Lower lobe of right lung (tissue), 2 donors: ENCODE measurements around the gene DDX50. TPM values are rescaled to one million over a fixed set of nuclear protein-coding genes. Genes with fewer than 3 reads are reported as not detected.

Source experiments
- ATAC-seq, 2 donors: fragments of 200-7000 bp; cut with Tn5 transposase; one replicate each; pipeline ENCODE4 v1.9.1; 2020 to 2022; ENCODE audit warnings: mild to moderate bottlenecking in 2 of 2, moderate library complexity in 2 of 2
- DNase-seq: peaks from one replicate; pipeline ENCODE4 v3.0.0-alpha.2; 2020
- H3K27ac ChIP-seq: fragments of 200-600 bp; one replicate; pipeline ENCODE4 v1.8.0; 2022
- H3K27me3 ChIP-seq: fragments of 200-600 bp; one replicate; pipeline ENCODE4 v1.8.0; 2022; ENCODE audit warnings: low read depth
- H3K36me3 ChIP-seq: fragments of 200-600 bp; one replicate; pipeline ENCODE4 v1.8.0; 2022; ENCODE audit warnings: mild to moderate bottlenecking
- H3K4me1 ChIP-seq: fragments of 200-600 bp; one replicate; pipeline ENCODE4 v1.8.0; 2022
- H3K4me3 ChIP-seq: fragments of 200-600 bp; one replicate; pipeline ENCODE4 v1.8.0; 2022; ENCODE audit warnings: mild to moderate bottlenecking
- H3K9me3 ChIP-seq: fragments of 200-600 bp; one replicate; pipeline ENCODE4 v1.8.0; 2022
- intact Hi-C: fragments of 100-400 bp; cut with DNase I; formaldehyde crosslinking; loops from one replicate; pipeline ENCODE4 v1.11.0; 2022
- total RNA-seq: library from RNA; stranded (reverse); fragmentation: NEBNext Ultra II Directional; extraction: Animal tissue kit (Norgen Biotek cat#: 25700); gene quantifications from one replicate; pipeline ENCODE4 v1.2.1, GENCODE V29; 2021
- TF ChIP-seq, protein P1 (sequence below): fragments of 200-600 bp; IDR thresholded peaks from one replicate; pipeline ENCODE4 v1.8.0; 2022; ENCODE audit warnings: antibody characterized with exemption, mild to moderate bottlenecking
- donor health status: DM: no; HTN: yes; CAD: no; lungs with severe emphysema.

Gene DDX50
- total RNA-seq, 1 donor from 2014 or later: 29.3 TPM

DNA sequence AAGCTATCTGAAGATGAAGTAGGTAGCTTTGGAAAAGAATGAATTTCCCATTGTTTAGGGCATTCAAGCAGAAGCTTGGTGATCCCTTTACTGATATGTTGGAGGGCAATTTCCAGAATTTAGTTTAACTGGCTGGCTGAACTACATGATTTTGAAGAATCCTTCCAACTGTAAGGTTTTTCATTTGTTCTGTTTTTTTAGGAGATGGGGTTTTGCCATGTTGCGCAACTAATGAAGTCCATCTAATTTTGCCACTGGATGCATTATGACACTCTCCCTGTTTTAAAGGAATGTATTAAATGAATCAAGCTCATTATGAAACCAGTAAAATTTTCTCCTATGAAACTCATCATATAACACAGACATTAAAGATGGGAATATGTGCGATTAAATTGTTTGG, 6.1 kb upstream of the DDX50 start:
- no peak overlapping the region for H3K4me3 ChIP-seq
- ATAC-seq (no peak), DNase-seq (no peak)
- no peaks in the 10 kb centered on the region for H3K9me3 ChIP-seq
- H3K4me1 ChIP-seq: peaks cover 2% of the 10 kb centered on the region
- H3K27me3 ChIP-seq: no peaks in the 10 kb centered on the region
- intact Hi-C loops: no loop called here
- no peaks in the 10 kb centered on the region for H3K36me3 ChIP-seq
- H3K27ac ChIP-seq: no peak overlapping the region
- TF ChIP-seq, protein P1, sequence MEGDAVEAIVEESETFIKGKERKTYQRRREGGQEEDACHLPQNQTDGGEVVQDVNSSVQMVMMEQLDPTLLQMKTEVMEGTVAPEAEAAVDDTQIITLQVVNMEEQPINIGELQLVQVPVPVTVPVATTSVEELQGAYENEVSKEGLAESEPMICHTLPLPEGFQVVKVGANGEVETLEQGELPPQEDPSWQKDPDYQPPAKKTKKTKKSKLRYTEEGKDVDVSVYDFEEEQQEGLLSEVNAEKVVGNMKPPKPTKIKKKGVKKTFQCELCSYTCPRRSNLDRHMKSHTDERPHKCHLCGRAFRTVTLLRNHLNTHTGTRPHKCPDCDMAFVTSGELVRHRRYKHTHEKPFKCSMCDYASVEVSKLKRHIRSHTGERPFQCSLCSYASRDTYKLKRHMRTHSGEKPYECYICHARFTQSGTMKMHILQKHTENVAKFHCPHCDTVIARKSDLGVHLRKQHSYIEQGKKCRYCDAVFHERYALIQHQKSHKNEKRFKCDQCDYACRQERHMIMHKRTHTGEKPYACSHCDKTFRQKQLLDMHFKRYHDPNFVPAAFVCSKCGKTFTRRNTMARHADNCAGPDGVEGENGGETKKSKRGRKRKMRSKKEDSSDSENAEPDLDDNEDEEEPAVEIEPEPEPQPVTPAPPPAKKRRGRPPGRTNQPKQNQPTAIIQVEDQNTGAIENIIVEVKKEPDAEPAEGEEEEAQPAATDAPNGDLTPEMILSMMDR: no peak

DNA sequence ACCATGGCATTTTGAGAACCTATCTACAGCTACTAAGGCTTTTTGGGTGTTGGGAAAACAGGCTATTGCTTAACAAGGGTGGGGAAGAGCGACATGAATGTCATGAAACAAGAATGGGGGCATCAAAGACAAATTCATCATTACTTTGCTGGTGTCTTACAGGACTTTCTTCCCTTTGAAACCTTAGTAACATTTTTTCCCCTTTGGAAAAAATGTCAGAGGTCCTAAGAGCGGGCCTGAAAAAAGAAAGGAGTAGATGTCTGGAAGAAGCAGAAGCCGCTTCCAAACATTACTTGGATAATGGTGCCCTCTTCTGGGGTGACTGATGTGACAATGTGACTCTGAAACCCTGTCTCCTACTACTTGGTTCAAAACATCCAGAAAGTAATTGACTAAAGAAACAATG, 3.8 kb upstream of the DDX50 start:
- intact Hi-C loops: no loop called here

DNA sequence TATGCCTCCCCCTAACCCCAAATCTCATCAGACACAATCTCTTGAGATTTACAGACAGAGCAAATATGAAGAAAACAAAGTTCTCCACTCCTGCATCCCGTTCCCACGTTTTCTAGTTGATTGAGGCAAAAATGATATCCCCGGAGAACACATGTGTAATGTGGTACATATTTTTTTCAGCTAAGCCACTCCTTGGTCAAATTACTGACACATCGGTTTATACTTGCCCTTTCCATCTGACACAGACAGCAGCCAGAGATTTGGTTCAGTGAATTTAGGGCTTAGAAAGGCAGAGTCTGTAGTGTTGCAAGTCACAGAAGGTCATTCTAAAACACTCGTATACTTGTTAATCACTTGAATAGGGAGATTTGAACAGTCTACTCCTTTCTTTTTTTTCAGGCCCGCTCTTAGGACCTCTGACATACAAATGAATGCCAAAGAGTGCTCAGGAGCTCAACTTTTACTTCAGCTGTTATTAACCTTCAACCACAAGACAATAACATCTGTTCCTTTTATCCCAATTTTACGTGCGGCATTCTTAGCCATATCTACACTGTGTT, 1.8 kb upstream of the DDX50 start:
- no peak for ATAC-seq
- Histone ChIP-seq H3K4me1 (peaks cover 18% of the 10 kb centered on the region), H3K9me3 (no peaks in the 10 kb centered on the region), H3K27me3 (no peaks in the 10 kb centered on the region), H3K36me3 (no peaks in the 10 kb centered on the region), H3K4me3 (no peak overlapping the region), H3K27ac (no peak overlapping the region)
- TF ChIP-seq, protein P1: no peak
- intact Hi-C loops: no loop called here
- no peak for DNase-seq

More for the DNA sequence above, 3.8 kb upstream of the DDX50 start:
- Histone ChIP-seq H3K27ac (no peak overlapping the region), H3K4me1 (peaks cover 13% of the 10 kb centered on the region), H3K36me3 (no peaks in the 10 kb centered on the region), H3K27me3 (no peaks in the 10 kb centered on the region), H3K9me3 (no peaks in the 10 kb centered on the region), H3K4me3 (no peak overlapping the region)
- TF ChIP-seq, protein P1: peak; percentile 48
- ATAC-seq (no peak), DNase-seq (no peak)

DNA sequence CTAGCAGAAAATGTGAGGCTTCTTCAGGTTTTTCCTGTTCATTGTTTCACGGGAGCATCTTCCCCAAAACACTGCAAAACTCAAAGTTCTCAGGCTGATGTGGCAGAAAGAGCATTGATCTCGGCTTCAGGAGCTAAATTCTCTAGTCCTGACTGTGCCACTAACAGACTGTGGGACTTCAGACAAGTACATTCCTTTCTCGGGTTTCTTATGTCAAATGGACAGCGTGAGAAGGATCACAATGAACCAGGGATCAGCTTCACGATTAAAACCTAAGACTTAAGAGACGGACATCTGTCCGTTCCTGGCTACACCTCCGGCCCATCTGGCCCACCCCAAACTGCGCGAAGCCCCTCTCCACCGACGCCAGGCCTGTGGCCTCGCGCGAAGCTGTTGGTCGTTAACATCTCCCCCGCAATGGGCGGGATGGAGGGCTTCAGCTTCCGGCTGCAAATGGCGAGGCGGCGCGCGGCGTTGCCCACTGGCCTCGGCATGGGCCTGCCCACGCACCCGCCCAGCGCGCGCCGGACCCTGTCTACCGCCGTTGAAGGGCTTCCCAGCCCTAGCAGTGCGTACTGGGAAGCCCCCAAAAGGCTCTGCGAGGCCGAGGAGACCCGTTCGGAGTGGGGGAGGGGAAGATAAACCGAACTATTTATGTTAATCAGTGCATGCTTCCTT, 549 bp upstream of the DDX50 start:
- ATAC-seq: peak; percentile 70 to 87
- Histone ChIP-seq H3K4me3 (peak overlapping the region; percentile 96), H3K27ac (peak overlapping the region; percentile 100), H3K9me3 (no peaks in the 10 kb centered on the region), H3K36me3 (no peaks in the 10 kb centered on the region), H3K4me1 (peaks cover 22% of the 10 kb centered on the region), H3K27me3 (no peaks in the 10 kb centered on the region)
- intact Hi-C loops: no loop called here
- TF ChIP-seq, protein P1: no peak
- DNase-seq: peak; percentile 85

DNA sequence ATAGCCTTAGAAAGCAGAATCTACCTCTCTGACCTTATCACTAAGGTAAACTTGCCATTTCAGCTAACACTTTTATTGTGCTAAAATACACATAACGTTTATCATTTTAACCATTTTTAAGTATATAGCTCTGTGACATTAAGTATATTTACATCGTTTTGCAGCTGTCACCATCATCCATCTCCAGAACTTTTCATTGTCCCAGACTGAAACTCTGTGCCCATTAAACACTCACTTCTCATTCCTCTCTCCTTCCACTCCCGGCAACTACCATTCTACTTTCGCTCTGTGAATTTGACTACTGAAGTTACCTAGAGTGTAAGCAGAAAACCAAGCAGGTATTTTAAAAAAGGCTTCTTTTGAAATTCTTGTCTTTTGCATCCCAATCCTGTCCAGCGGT, 1.3 kb downstream of the DDX50 start:
- intact Hi-C loops: no loop called here
- Histone ChIP-seq H3K4me1 (peaks cover 22% of the 10 kb centered on the region), H3K27ac (no peak overlapping the region), H3K9me3 (no peaks in the 10 kb centered on the region), H3K4me3 (peak overlapping the region; percentile 96), H3K36me3 (peaks cover 9% of the 10 kb centered on the region), H3K27me3 (no peaks in the 10 kb centered on the region)
- TF ChIP-seq, protein P1: no peak
- ATAC-seq (no peak), DNase-seq (no peak)
